RKO (cell line): ENCODE results near the gene ACTN1.

Experiments
- DNase-seq: peaks from one replicate; pipeline ENCODE4 v3.0.0-alpha.2; 2016; ENCODE audit warnings: low spot score

Gene ACTN1

DNA sequence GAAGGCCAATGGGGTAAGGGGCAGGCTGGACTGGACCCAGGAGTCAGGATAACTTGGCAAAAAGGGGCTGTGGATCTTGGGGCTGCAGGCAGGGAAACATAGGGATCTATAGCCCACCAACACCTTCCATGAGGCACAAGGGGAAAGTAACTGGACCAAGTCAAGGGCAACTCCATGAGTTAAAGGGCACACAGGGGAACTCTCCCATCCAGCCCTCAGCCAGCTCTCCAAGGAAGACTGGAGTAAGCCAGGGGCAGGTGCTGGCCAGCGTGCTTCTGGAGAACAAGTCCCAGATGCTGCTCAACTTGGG is 154.9 kb downstream of the ACTN1 start:
- no peak for DNase-seq
